ENCODE data around the gene MEI4.
"Not testable (repeated sequence)": the region's sequence is repeated elsewhere in the genome, so short reads cannot be mapped to it uniquely, and the experiment has no call there.

The MEI4 gene

DNA sequence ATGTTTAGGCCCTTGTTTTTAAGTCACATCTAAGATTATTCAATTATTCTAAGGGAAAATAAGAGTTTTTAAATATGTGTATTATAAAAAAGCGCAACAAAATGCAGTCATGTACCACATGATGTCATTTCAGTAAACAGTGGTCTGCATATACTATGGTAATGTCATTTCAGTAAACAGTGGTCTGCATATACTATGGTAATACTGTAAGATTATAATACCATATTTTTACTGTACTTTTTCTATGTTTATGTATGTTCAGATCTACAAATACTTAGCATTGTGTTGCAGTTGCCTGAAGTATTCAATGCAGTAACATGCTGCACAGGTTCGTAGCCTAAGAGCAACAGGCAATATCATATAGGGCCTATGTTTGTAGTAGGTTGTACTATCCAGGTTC lies 21.4 kb downstream of the MEI4 start:
- no peak for DNase-seq
- intact Hi-C loops (cut with DNase I): no loop called here

DNA sequence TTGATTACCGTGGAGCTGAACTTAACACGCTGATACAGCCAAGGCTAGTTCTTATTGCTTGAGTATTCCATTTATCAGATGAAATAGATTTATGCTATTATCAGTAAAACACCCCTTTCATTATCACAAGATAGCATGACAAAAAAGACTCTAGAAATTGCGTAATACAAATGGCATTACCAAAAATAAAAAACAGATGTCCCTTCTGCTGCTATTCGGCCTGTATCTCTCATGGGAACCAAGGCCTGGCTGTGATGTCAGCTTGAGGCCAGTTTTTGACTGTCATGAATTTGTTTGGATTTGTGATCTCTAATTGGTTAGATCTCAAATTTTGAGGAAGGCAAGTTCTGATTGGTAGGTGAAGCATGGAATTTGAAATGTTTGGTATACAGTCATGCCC lies 25.2 kb downstream of the MEI4 start:
- DNase-seq: no peak
- intact Hi-C loops (cut with DNase I): no loop called here

DNA sequence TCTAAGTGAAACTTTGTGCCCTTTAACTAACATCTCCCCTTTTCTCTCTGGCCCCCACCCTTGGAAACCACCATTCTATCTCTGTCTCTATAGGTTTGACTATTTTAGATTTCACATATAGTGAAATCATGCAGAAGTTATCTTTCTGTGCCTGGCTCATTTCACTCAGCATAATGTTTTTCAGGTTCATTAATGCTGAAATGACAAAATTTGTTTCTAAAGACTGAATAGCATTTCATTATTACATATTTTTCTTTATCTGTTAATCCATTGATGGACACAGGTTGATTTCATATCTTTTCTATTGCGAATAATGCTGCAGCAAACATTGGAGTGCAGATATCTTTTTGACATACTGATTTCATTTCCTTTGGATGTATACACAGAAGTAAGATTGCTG lies 30.7 kb downstream of the MEI4 start:
- DNase-seq: no peak
- intact Hi-C loops (cut with DNase I): no loop called here

DNA sequence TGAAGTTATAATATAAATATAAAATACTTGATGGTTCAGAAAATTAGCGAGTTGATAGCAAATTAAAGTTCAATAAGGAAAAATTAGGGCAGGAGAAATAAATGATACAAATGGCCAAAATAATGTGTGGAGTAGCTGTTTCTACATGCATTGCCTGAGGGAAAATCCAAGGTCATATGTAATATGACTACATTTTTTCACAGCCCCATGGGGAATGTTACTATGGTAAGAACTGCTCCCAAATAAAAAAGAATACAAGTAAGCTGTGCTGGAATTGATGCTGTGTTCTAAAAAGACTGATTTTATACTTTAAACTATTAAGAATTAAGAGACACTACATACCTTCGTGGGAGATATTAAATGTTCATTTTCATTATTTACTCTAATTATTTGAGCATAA lies 34.1 kb downstream of the MEI4 start:
- intact Hi-C loops (cut with DNase I): no loop called here
- no peak for DNase-seq

DNA sequence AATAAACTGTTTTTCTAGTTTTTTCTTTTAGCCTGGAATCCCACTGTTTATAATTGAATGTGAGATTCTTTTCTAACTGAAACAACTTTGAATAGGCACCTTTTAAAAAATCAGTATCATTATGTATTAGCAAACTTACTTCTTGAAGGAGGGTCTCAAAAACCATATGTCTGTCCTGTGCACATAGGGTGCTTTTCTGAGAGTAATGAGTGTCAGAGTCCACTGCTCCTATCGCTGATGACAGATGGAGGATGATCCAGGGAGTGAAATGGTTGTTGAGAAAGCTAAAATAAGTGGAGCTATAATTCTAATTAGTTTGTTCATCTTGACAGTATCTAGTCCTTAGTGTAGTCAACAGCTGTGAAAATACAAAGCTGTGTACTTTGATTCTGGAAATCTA lies 35.8 kb downstream of the MEI4 start:
- DNase-seq: no peak
- intact Hi-C loops (cut with DNase I): no loop called here

DNA sequence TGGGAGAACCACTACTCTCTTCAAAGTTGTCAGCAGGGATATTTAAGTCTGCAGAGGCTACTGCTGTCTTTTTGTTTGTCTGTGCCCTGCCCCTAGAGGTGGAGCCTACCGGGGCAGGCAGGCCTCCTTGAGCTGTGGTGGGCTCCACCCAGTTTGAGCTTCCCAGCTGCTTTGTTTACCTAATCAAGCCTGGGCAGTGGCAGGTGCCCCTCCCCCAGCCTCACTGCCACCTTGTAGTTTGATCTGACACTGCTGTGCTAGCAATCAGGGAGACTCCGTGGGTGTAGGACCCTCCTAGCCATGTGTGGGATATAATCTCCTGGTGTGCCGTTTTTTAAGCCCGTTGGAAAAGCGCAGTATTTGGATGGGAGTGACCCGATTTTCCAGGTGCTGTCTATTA lies 47.3 kb downstream of the MEI4 start:
- DNase-seq; intact Hi-C loops (cut with DNase I): not testable (repeated sequence)

DNA sequence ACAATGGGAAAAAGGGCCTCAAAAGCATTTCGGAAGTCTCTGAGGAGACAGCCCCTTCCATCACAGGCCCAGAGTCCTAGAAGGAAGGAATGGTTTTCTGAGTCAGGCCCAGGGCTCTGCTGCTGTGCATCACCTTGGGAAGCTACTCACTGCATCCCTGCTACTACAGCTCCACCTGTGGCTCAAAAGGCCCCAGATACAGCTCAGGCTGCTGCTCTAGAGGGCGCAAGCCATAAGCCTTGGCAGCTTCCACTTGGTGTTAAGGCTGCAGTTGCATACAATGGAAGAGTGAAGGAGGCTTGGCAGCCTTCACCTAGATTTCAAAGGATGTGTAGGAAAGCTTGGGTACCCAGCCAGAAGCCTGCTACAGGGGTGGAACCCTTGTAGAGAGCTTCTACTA lies 54.8 kb downstream of the MEI4 start:
- intact Hi-C loops (cut with DNase I): no loop called here
- DNase-seq: no peak

DNA sequence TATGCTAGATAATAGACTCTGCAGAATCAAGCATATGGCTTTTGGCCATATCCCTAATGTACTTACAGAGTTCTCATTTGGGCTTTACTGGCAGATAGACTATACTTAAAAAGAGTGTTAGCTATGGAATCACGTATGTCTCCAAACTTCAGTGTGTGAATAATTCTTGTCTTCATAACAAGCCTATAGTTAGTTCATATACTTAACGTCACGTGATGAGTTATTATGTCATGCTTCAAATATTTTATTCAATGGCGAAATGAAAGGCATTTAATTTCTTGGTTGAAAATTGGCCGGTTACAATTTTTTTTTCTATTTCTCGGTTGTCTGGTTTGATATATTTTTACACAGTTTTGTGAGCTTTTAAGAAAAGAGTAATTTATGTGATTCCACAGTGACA lies 62.7 kb downstream of the MEI4 start:
- DNase-seq: no peak
- intact Hi-C loops (cut with DNase I): no loop called here

DNA sequence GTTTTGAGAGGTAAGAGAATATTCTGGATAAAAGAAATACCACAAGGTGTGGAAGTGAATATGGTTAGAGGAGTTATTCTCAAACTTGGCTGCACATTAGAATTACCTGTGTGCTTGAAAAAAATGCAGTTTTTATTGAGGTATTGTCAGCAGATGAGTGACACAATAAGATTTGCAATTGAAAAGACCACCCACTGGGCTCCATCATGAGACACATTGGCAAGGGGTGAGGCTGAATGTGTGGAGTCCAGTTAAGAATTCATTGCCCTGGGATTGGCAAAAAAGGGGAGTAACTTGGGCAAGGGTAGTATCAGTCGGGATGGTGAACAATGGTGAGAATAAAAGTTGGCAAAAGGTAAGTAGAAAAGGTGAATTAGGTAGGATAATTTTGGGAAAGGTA lies 63.5 kb downstream of the MEI4 start:
- DNase-seq: no peak
- intact Hi-C loops (cut with DNase I): no loop called here

DNA sequence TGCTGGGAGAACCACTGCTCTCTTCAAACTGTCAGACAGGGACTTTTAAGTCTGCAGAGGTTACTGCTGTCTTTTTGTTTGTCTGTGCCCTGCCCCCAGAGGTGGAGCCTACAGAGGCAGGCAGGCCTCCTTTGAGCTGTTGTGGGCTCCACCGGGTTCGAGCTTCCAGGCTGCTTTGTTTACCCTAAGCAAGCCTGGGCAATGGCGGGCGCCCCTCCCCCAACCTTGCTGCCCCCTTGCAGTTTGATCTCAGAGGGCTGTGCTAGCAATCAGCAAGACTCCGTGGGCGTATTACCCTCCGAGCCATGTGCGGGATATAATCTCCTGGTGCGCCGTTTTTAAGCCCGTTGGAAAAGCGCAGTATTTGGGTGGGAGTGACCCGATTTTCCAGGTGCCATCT lies 83.2 kb downstream of the MEI4 start:
- intact Hi-C loops (cut with DNase I): not testable (repeated sequence)
- DNase-seq: peak in 2 of 10 donors; percentile 19 to 63

DNA sequence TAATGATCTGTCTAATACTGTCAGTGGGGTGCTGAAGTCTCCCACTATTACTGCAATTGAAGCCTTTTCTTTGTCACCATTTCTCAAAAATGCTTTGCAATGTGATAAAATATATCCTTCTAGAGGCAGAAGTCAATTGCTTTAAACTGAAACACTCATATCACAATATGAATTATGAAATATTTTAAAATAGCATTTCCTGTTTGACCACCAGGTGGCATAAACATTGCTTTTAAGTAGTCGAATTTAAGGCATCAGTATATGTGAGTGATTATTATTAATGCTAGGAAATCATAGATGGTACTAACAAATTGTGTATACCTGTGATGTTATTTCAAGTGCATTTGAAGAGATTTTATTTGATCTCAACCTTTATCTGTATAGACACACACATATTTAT lies 87.5 kb downstream of the MEI4 start:
- no peak for DNase-seq
- intact Hi-C loops (cut with DNase I): no loop called here

DNA sequence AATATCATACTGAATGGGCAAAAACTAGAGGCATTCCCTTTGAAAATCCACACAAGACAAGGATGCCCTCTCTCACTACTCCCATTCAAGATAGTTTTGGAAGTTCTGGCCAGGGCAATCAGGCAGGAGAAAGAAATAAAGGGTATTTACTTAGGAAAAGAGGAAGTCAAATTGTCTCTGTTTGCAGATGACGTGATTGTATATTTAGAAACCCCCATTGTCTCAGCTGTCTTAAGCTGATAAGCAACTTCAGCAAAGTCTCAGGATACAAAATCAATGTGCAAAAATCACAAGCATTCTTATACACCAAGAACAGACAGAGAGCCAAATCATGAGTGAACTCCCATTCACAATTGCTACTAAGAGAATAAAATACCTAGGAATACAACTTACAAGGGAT lies 99.3 kb downstream of the MEI4 start:
- intact Hi-C loops (cut with DNase I); DNase-seq: not testable (repeated sequence)

DNA sequence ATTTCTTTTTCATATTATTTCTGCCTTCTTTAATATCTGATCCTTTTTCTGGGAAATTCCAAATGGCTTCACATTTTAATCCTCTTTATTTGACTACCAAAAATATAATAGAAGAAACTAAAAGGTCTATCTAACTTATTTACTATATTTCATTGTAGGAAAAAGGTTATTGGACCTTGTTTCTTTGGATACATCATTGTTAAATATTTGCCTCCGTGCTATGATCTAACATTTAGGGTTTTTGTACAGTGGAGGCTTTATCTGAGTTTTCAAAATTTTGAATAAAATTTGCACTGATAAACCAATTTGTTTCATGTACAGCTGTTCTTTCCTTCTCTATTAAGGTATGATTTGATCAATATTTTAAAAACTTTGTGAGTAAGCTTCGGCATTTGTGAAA lies 109.5 kb downstream of the MEI4 start:
- DNase-seq: no peak
- intact Hi-C loops (cut with DNase I): no loop called here

DNA sequence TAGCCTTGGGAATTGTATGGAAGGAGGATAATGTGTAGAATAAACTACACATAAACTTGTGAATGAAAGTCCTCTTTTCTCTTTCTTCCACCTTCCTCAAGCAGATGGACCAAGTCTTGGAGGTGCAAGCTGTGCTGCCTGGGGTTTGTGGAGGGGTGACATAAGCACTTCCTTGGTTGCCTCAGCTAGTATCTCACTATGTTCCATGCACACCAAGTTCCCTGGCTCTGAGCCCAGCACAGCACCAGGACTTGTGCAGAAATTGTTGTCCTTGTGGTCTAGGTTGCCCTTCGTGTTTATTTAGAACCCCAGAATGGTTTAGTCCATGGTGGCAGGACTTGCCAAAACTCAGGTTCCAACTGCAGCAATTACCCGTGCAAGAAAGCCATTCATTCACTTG lies 110.3 kb downstream of the MEI4 start:
- intact Hi-C loops (cut with DNase I): no loop called here
- no peak for DNase-seq

DNA sequence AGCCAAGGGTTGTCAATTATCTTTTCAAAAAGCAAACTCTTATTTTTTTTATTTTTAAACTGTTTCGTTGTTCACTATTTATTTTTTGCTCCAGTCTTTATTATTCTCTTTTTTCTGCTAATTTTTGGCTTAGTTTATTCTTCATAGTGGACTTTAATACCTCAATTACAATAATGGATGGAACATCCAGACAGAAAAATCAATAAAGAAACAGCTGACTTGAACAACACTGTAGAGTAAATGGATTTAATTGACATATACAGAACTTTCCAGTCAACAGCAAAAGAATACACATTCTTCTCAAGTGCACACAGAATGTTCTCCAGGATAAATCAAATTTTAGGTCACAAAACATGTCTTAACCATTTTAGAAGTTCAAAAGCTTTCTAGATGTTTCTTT lies 111.5 kb downstream of the MEI4 start:
- intact Hi-C loops (cut with DNase I): no loop called here

DNA sequence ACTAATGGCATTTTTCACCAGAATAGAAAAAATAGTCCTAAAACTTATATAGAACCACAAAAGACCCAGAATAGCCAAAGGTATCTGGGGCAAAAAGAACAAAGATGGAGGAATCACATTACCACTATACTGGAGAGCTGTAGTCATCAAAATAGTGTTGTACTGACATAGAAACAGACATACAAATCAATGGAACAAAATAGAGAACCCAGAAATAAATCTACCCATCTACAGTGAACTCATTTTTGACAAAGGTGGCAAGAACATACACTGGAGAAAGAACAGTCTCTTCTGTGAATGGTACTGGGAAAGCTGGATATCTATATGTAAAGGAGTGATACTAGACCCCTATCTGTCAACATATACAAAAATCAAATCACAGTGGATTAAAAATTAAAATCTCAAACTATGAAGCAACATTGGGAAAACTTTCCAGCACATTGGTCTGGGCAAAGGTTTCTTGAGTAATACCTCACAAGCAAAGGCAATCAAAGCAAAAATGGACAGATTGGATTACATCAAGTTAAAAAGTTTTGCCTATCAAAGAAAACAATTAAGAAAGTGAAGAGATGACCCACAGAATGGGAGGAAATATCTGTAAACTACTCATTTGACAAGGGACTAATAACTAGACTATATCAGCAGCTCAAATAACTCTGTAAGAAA lies 120.5 kb downstream of the MEI4 start:
- intact Hi-C loops (cut with DNase I): no loop called here
- no peak for DNase-seq

More for the DNA sequence above, 111.5 kb downstream of the MEI4 start:
- no peak for DNase-seq

DNA sequence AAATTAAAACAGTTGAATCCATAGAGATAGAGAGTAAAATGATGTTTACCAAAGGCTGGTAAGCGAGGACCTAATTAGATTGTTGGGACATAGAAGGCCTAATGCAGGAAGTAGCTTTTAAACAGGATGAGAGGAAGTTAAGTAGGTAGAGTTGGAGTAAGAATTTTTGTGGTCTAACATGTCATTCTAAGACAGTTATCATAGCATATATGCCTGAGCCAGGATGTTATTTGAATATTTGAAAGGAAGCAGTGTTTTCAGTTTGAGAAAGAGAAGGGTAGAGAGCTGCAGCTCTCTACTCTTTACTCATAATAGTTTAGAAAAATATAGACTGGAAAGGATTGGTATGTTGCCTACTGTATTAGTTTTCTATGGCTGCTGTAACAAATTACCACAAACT lies 121.6 kb downstream of the MEI4 start:
- intact Hi-C loops (cut with DNase I): no loop called here
- no peak for DNase-seq

DNA sequence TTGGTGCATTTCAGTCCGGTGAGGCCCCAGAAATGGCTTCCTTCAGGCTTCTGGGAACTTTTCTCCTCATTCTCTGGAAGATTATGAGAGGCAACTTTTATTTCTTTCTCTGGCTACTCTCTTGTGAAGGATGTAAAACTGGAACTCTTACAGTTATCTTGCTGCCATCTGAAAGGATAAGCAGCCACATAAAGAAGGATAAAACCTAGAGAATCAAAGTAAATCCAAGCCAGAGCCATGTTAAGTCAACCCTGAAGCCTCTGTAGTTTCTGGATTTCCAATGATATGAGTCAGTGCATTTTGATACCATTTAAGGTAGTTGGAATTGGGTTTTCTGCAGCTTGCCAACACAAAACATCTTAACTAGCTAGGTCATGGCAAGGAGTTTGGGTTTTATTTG lies 123.6 kb downstream of the MEI4 start:
- no peak for DNase-seq

DNA sequence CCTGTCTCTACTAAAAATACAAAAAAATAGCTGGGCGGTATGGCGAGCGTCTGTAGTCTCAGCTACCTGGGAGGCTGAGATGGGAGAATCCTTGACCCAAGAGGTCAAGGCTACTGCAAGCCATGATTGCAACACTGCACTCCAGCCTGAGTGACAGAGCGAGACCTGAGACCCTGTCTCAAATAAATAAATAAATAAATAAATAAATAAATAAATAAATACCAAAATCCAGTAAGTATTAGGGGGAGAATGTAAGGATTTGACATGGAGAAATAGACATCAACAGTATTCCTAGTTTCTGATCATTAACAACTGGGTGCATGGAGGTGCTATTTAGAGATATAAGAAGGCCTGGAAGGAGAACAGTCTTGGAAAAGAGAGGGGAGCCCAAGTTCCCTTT lies 125.7 kb downstream of the MEI4 start:
- intact Hi-C loops (cut with DNase I): no loop called here
- no peak for DNase-seq

More for the DNA sequence above, 123.6 kb downstream of the MEI4 start:
- intact Hi-C loops (cut with DNase I): no loop called here

DNA sequence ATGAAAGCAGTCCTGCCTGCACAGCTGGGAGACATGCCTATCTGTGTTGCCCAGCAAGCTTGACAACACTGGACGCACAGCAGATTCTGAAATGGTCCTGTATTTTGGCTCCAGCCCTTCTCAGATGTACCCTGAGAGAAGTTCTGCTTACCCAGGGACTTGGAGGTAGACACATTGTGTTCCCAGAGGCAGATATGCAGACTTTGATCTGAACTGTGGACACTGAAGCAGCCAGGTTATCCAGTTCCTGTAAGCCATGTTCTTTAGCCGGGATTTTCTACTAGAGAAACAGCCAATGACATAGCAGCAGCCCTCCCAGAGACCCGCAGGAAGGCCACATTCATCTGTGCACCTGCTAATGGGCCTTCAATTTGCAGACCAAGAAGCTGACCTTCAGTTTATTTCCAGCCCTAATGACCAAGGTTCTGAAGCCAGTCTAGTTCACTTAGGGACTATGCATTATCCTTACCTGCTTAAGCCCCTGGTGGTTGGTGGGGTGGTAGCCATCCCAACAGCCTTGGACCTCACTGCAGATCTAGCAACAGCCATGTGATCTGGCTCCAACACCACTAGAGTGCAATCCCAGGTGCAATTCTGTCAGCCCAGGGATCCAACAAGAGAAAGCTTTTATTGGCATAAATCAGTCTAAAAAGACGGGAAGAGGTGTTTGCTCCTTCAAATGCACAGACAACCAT lies 134.2 kb downstream of the MEI4 start:
- intact Hi-C loops (cut with DNase I): no loop called here
- no peak for DNase-seq

DNA sequence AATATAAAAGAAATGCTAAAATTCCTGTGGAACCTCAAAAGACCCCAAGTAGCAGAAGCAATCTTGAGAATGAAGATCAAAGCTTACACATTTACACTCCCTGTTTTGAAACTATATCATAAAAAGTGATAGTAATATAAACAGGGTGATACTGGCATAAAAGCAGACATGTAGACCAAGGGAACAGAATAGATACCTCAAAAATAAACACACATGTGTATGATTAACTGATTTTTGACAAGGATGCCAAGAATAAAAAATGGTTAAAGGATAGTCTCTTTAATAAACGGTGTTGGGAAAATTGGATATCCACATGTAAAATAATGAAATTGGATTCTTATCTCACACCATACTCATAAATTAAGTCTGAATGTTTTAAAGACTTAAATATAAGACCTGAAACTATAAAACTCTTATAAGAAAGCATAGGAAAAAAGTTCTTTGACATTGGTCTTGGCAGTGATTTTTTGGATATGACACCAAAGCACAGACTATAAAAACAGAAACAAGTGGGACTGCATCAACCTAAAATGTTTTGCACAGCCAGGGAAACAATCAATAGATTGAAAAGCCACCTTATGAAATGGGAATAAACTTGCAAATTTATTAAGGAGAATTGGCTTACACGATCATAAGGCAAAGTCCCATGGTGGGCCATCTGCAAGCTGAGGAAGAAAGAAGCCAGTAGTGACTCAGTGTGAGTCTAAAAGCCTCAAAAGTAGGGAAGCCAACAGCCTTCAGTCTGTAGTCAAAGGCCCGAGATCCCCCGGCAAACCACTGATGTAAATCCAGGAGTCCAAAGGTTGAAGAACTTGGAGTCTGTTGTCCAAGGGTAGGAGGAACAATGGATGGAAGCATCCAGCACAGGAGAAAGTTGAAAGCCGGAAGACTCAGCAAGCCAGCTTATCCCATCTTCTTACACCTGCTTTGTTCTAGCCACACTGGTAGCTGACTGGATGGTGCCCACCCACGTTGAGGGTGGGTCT lies 144.3 kb downstream of the MEI4 start:
- DNase-seq: peak in 1 of 10 donors; percentile 12
- intact Hi-C loops (cut with DNase I): no loop called here
